Stimulated activated CD8-positive, alpha-beta memory T cell treated with anti-CD3 and anti-CD28 coated beads, Interleukin-12 subunit alpha, Interleukin-12 subunit beta, amount 100 ng/mL, for 1 hour (primary cell): Measurements from ENCODE around the gene HCN1.
"Not testable (repeated sequence)": the region's sequence is repeated elsewhere in the genome, so short reads cannot be mapped to it uniquely, and the experiment has no call there.

Experiments used
- DNase-seq: peaks from one replicate; pipeline ENCODE4 v3.0.0-alpha.2; 2020; ENCODE audit warnings: low read depth

Gene HCN1

DNA sequence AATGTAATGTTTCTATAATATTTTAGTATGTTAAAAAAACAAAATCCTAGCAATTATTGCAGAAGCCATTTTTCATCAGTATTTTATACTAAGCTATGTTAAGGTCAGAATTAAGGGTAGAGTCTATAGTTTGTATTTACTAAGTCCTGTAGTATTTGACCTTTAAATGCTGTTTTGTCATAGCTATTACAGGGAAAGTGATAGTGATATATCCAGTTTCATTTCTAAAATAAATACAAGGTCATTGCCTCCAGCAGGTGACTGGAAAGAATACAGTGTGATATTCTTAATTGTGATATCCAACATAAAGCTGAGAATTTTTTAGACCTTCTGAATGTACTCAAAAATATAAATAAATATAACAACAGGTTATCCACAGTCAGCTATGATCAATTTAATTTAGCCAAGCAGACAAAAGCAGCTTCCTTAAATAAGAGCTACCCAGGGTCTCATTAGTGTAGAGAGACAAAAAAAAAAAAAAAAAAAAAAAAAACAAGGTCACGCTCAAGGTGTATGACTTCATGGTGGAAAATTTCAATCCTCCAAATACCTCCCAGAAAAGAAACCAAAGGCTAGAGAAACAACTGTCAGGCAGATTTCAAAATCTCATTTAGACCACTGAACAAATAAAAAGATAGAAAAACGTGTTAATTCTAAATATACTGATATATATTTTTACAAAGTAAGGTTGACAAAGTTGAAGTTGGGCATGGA lies 278.7 kb downstream of the HCN1 start:
- DNase-seq = no peak

DNA sequence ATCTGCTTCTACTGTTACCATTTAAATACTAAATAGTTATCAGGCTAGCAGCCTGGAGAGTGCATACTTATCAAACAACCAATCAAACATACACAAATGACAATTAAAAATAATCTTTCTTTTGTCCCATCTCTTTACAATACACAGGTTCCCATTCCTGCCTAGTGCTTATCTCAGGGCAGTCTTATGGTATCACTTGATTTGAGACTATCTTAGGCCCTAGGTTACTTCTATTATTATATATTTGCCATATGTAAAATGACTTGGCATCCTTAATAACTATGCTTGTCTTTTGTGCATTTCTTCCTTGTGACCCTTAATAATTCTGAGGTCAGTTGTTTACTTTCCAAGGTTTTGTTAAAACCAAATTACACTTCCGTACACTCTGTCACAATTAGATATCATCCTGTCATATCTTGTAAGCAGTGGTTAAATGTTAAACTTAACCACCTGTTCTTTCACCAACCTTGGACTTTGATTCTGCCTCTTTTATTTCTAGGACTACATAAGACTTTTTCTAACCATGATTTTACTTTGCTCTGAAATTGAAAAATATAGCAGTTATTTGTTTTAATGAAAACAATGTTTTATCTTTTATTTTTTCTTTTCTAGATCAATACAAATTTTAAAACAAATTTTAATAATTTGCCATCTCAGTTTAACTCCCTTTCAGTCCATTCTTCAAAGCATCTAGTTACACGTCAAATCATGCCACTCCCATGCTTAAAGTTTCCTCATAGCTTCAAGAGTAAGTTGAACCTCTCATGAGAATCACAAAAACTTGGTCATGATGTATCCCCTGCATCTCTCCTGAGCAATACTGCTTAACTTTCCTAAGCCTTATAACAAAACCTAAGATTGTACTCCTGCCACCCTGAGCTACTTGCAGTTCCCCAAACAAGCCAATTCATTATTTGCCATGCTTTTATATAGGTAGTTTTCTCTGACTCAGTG lies 281.3 kb downstream of the HCN1 start:
- no peak for DNase-seq

DNA sequence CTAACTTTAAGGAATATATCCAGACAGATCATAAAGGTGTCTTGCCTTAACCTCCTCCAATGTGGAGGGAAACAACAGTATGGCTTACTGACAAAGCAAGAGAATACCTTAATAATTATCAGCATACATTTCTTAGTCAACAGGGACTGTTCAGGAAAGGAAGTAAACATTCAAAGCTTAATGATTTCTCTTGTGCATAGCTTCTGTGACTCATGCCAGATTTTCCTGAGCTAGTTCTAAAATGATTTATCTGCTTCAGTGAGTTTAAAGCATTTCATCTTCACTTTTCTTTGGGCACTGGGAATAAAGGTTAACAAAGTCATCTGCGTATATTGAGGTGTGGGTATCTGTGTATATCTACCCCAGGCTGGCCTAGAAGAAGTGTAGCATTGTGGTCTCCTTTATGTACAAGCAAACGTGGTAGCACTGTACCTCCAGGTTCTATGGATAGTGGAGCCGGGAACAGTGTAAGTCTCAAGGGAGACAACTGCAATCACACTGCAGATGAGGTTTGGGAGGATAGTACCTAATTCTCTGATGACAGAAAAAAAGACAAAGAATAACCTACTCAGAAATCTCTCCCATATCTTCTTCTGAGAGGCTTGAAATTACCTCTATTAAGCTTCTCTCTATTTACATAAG lies 284.1 kb downstream of the HCN1 start:
- no peak for DNase-seq

DNA sequence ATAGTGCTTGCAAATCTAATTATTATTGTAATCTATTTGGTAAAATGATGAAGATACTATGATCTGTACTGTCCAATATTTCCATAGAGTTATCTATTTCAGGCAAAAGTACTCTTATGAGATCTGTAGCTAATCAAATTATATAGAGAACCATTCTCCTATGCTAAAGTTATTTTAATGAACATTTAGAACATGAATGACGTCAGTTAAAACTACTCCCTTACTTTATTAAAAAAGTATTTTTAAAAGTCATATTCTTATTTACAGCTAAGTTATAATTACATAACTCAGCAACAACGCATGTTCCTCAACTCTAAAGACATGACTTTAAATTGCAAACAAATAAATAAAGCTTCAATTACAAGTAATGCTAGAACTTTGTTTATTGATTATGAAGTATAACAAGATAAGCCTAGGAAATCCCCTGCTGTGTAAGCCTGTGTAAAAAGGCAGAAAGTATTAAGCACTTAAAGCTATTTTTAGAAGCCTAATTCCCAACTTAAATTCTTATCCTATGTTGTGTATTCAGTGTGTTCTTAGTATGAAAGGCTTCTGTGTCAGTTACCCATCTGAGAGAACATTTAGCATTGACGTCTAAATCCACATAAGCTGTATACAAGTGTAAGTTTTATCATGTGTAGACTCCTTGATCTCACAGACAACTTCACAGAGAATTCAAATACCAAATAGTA lies 285.7 kb downstream of the HCN1 start:
- no peak for DNase-seq

DNA sequence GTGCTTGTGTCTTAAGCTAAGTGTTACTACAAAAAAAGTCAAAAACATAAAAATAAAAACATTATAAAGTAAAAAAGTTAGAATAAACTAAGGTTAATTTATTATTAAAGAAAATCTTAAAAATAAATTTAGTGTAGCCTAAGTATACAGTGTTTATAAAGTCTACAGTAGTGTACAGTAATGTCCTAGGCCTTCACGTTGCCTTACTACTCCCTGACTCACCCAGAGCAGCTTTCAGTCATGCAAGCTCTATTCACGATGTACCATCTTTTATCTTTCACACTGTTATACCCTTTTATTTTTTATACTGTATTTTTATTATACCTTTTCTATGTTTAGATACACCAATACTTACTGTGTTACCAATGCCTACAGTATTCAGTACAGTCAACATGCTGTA lies 288.1 kb downstream of the HCN1 start:
- DNase-seq = no peak

DNA sequence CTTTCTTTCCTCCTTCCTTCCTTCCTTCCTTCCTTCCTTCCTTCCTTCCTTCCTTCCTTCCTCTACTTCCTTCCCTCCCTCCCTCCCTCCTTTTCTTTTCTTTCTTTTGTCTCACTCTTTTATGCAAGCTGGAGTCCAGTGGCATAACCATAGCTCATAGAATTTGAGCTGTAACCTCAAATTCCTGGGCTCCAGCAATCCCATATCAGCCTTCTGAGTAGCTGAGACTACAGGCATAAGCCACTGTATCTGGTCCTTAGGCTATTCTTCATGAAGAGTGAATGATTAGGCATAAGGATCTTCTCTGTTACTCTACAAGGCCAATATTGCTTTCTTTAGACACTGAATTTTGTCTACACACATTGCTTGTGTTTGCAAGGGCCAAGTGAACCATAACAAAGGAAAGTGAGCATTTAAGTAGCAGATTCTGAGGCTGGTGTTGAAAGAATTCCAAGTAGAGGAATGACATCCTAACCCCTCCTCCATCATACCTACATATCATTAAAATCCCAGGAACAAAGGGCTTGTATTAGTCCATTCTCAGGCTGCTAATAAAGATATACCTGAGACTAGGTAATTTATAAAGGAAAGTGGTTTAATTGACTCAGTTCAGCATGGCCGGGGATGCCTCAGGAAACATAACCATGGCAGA lies 293.2 kb downstream of the HCN1 start:
- no peak for DNase-seq

DNA sequence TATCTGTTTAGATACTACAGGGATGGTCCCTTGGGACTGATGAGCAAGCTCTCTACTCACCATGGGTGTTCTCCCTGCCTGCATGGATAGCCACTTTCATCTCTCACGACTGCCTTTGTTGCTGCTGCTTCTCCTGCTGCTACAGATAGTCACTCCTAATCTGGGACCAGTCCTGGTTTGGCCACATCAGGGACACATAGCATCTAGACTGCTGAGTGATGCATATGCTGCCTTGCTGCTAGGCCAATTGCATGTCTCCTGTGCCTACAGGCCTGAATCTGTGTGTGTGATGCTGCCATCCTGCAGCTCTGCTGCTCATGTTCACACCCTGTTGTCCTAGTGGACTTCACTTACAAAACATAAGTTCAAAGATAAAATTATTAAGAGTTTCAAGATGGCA lies 297.1 kb downstream of the HCN1 start:
- no peak for DNase-seq

DNA sequence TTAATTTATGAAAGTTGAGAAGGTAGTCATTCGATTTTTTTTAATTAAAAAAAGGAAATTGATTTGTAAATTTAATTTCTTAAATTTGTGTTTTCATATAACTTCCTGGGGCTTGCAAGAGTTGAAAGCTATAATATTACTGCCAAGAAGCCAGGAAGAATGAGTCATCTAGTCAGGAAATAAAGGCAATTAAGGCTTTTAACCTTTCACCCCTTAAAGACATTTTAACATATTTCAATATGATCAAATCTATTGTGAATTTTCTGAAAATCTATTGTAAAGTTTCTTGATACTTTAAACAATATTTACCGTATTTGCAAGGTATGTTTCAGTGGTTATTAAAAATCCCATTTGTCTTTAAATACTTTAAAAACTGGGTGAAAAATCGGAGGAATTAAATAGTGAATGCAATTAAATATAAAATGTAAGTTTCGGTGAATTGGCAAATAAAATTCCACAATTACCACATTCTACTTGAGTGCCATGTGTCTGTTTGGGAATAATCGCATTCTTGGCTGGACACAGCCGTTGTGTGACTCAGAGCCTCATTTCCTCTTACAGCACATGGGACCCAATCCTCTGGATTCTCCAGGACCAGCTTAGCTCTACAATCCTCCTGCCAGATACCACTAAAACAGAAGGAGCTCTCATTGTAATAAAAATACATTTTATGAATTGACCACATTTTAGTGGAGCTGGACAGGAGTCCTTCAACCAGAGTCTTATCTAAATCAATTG lies 310.7 kb downstream of the HCN1 start:
- DNase-seq = no peak

DNA sequence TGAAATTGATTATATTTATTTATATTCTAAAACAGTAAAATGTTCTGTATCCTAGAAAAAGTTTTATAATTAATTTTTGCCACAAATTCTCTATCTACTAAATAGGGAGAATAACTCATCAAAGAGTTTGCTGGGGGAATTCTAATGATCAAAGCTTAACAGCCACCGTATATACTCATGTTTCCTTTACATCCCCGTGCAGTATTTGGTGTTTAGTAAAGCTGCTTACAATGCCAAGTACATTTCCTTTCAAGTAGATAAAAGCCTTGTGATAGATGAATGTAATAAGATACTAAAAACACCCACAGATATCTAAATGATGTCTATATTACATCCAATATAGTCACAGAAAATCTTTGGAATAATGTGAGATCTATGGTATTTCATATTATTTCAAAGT lies 312.2 kb downstream of the HCN1 start:
- DNase-seq = no peak

DNA sequence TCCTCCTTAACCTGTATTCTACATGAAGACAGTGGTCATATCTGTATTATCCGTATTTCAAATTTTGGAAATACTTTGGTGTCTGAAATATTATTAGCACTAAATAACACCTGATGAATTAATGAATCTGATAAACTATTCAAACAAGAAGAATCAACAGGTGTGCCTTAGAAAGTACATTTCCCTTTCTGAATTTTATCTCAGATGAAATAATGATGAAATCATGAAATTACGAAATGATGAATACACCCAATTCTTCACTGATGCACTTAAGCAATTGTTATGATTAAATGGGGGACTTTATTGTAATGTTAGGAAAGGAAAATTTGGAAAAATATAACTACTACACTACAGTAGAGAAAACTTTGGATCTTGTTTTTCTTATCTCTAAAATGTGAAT lies 313.6 kb downstream of the HCN1 start:
- no peak for DNase-seq

DNA sequence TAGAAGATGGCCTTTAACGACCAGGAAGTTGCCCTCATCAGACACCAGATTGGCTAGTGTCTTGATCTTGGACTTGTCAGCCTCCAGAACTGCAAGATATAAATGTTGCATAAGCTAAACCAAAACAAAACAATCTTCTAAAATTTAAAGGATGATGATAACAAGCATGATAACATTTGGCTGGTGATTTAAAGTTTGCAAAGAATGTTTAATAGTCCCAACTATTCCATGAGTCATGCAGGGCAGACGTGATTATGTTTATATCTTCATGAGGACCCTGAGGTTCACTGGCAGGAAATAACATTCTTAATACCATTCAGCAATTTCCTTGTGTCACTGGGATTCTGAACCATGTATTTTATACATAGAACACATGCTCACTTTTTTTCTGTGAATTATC lies 319.8 kb downstream of the HCN1 start:
- DNase-seq = no peak

DNA sequence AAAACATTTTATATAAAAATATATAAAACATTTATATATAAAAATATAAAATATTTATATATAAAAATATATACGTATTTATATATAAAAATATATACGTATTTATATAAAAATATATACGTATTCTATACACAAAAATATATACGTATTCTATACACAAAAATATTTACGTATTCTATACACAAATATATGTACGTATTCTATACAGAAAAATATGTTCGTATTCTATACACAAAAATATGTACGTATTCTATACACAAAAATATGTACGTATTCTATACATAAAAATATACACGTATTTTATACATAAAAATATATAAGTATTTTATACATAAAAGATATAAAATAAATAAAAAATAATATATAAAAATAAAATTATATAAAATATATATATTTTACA lies 323.6 kb downstream of the HCN1 start:
- no peak for DNase-seq

DNA sequence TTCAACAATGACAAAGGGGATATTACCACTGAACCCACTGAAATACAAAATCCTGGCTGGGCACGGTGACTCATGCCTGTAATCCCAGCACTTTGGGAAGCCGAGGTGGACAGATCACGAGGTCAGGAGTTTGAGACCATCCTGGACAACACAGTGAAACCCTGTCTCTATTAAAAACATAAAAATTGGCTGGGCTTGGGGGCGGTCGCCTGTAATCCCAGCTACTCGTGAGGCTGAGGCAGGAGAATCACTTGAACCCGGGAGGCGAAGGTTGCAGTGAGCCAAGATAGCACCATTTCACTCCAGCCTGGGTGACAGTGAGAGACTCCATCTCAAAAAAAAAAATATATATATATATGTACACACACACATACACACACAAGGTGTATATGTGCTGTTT lies 324.8 kb downstream of the HCN1 start:
- not testable (repeated sequence) for DNase-seq

DNA sequence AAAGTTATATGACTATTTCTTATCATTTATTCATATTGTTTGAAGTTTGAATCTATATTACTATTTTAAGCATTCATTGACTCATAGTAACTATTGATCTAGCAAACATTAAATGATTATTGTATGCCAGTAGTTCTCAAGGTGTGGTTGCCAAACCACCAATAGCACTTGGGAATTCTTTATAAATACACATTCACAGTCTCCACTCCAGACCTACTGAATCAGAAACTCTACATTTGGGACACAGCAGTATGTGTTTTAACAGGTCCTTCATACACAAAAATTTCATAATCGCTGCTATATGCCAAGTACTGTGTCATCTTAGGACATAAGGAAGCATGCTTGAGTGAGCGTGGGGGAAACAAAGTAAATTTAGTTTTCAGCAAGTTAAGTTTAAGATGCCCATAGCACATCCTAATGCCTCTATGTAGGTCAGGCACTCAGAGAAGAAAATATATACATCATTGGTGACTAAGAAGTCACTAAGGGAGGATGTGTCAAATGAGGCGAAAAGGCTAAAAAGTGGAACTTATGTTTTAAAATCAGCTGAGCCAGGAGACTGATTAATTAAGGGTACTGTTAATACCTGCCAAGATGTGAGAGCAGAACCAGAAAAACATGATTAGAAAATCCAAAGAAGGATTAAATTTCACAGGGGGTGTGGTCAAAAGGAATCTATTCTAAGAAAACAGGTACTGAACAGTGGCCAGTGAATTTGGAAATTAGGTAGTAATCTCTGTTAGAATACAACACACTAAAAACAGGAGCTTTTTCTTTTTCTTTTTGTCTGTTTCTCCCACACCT lies 340.8 kb downstream of the HCN1 start:
- no peak for DNase-seq

DNA sequence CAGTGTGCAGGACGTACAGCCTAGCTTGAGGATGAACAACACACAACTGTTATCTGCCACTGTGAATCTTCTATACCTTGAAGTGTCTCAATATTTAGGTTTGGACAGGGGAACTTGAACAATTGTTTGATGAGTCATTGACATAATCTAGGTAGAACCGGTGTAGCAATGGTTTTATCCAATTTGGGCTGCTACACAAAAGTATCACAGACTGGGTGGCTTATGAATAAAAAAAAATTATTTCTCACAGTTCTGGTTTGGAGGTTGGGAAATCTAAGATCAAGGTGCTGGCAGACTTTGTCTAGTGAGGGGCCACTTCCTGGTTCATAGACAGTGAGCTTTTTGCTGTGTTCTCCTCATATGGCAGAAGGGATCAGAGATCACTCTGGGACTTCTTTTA lies 359.7 kb downstream of the HCN1 start:
- DNase-seq = no peak

DNA sequence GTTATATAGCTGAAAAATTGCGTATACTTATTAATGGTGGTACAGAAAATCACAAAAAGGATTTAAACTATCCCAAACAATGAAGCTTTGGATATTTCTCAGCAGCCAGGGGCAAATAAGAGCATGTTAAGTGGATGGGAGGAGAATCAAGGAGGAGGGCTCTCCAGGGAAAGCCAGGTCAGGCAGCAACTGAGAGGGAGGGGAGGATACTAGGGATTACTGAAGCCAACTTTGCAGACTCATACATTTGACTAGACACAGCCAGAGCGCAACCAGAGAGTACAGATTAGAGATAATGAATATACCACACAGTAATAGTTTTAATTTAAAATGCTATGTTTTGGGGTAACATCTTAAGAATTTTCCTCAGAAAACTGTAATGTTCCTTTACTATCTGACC lies 360.2 kb downstream of the HCN1 start:
- DNase-seq = no peak

DNA sequence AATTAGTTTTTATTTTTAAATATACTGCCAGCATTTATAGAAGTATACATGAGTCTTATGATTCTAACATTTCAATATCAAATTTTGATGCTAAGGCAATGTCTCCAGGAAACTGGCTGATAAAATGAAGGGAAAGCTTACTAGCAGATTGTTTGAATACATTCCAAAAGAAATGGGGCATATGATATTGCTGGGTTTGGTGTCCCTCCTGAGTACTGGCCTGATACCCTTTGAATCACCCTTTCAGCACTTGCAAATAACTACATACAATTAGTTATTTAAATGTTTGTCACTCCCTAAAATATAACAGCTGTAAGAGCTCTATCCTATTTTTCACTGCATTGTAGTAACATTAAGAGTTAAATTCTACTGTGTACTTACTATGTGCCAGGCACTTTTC lies 360.8 kb downstream of the HCN1 start:
- DNase-seq = no peak

DNA sequence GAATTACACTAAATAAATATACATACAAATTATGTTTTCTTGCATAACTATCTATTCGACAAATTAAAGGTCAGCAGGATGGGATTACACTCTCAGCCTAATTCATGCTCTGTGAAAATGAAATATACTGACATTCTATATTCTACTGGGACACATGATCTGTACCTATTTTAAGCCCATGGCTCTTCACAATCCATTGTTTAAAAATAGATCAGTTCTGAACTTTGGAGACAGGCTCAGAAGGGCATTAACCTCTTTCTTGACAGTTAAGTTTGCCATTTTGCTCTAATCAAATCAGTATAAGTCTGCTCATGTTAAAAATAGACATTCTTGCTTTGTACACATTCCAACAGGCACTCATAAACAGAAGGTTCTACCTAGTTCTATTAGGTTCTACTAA lies 361.2 kb downstream of the HCN1 start:
- no peak for DNase-seq

DNA sequence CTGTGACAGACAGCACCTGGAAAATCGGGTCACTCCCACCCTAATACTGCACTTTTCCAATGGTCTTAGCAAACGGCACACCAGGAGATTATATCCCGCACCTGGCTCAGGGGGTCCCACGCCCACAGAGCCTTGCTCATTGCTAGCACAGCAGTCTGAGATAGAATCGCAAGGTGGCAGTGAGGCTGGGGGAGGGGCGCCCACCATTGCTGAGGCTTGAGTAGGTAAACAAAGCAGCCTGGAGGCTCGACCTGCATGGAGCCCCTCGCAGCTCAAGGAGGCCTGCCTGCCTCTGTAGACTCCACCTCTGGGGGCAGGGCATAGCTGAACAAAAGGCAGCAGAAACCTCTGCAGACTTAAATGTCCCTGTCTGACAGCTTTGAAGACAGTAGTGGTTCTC lies 383.6 kb downstream of the HCN1 start:
- DNase-seq = not testable (repeated sequence)

DNA sequence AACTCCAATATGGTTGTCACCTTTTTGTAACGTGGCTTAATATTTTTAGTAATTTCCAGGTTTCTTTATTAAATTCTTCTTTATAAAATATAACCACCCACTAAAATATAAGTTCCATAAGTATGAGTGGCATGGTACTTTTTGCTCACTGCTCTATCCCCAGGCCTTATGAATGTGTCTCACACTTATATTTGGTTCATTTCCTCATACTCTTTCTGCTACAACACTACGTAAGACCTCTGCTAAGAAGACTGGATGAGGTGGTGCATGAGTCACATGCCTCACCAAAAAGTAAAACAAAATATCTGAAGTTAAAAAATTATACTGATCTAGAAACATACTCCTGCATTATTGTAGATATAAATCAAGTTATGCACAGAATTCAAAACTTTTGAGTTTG lies 400.9 kb downstream of the HCN1 start:
- DNase-seq = no peak
